Rectal smooth muscle tissue (tissue), 1 donor: ENCODE data around the gene ANKS1A.
A peak's percentile ranks its signal among the peaks of the same experiment; 100 is the strongest.

Experiments used
- H3K27ac ChIP-seq: one replicate; pipeline ENCODE4 v1.7.0; 2013; ENCODE audit warnings: low read depth, low read length, inconsistent platforms
- H3K27me3 ChIP-seq: one replicate; pipeline ENCODE4 v1.7.0; 2013; ENCODE audit warnings: low read length; ENCODE audit not compliant: control insufficient read depth, insufficient read depth
- H3K36me3 ChIP-seq: one replicate; pipeline ENCODE4 v1.7.0; 2013; ENCODE audit warnings: low read length; ENCODE audit not compliant: control insufficient read depth, insufficient read depth
- H3K4me1 ChIP-seq: one replicate; pipeline ENCODE4 v1.7.0; 2013; ENCODE audit warnings: low read length; ENCODE audit not compliant: control insufficient read depth, insufficient read depth
- H3K4me3 ChIP-seq: one replicate; pipeline ENCODE4 v1.7.0; 2013; ENCODE audit warnings: low read length
- H3K9ac ChIP-seq: one replicate; pipeline ENCODE4 v1.7.0; 2013; ENCODE audit warnings: low read length

ANKS1A gene

DNA sequence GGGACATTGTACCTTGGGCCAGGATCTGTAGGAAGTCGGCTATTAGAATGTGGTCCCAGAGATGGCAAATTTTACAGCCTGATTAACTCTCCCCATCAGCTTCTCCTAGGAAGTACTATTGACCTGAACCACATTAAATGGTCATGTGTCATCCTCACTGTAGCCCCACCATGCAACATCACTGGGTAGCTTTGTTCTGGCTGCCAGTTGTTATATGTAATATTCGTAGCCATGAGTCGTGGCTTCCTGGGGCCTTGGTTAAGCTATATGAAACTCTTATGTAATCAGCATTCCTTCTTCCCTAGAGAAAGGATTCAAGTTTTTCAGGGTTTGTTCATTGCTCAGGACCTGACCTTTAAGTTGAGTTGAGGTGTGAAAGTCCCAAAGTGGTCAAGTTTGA is 125.7 kb downstream of the ANKS1A start:
- Histone ChIP-seq H3K36me3 (no peaks in the 10 kb centered on the region), H3K4me1 (peaks cover 16% of the 10 kb centered on the region), H3K27ac (peak overlapping the region; percentile 97), H3K9ac (no peak overlapping the region), H3K27me3 (no peaks in the 10 kb centered on the region), H3K4me3 (no peak overlapping the region)

DNA sequence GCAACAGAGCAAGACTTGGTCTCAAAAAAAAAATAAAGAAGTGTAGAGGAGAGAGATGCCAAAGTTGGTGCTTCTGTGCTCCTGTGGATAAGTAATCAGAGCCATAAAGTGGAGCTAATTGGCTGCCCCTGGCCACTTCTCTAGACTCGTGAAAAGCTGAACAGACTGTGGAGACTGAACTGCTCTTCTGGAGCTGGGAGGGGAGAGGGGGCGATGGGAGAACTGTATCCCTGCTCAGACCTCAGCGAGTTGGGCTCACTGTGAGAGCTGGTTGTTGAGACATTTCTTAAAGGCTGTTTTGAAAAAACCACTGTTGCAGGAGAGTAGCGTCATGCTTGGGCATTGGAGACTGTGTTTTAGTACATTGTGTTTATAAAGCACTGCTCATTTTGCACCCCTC is 126.4 kb downstream of the ANKS1A start:
- peaks cover 19% of the 10 kb centered on the region for H3K4me1 ChIP-seq

DNA sequence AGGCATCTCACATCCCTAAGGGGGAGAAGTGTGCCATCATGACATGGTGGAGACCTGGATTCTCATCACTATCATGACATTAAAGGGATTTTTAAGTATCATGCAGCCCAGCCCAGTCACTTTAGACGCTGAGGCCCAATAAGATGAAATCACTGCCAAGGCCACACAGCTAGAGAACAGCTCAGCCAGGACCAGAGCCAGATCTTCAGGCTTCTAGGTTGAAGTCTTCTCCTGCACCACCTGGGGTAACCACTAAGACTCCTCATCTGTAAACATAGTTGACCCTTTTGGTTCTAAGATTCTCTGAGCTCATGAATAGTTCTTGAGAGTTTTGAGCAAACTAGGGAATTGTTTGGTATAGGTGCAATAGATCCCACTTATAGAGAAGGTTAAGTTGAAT is 126.9 kb downstream of the ANKS1A start:
- H3K4me1 ChIP-seq: peaks cover 21% of the 10 kb centered on the region

More for the DNA sequence above, 126.4 kb downstream of the ANKS1A start:
- no peaks in the 10 kb centered on the region for H3K27me3 ChIP-seq
- no peak overlapping the region for H3K4me3 ChIP-seq
- H3K9ac ChIP-seq: no peak overlapping the region
- no peaks in the 10 kb centered on the region for H3K36me3 ChIP-seq
- peak overlapping the region; percentile 97 for H3K27ac ChIP-seq

DNA sequence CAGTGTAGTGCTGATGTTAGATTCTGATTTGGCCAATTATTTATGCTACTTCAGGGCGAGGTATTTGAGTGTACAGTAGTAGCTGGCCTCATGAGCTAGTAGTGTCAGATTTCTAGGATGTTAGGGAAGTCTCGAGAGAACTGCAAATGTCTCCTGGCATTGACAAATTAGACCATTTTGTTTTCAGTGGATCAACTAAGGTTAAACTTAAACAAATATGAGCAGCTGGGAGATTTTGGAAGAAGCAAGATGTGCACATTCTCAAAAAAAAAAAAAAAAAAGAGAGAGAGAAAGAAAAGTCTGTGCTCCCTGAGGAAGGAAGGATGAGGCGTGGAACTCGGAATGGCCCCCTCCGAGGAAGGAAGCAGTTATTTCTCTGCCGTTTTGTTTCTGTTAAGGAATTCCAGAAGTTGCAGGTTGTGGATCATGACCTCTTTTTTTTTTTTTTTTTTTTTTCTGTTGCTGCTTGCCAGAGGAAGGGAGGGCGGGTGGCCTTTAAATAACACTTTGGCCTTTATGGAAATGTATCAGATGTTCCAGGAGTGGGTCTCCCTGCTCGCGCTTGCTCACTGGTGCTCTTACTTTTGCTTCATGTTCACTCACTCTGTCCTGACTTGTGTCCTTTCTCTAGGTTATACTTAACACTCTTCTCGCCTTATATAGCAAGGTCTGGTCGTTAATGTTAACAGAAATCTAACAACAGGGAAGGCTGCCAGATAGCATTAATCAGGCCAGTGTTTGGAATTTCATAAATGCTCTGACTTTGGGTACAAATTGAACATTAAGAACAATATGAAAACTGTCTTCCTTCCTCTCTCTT is 127.7 kb downstream of the ANKS1A start:
- Histone ChIP-seq H3K4me3 (peak overlapping the region; percentile 79), H3K27ac (peak overlapping the region; percentile 97), H3K4me1 (peaks cover 27% of the 10 kb centered on the region), H3K27me3 (no peaks in the 10 kb centered on the region), H3K9ac (no peak overlapping the region), H3K36me3 (no peaks in the 10 kb centered on the region)

More for the DNA sequence above, 126.9 kb downstream of the ANKS1A start:
- peak overlapping the region; percentile 97 for H3K27ac ChIP-seq
- no peaks in the 10 kb centered on the region for H3K36me3 ChIP-seq
- no peaks in the 10 kb centered on the region for H3K27me3 ChIP-seq
- no peak overlapping the region for H3K9ac ChIP-seq
- no peak overlapping the region for H3K4me3 ChIP-seq

DNA sequence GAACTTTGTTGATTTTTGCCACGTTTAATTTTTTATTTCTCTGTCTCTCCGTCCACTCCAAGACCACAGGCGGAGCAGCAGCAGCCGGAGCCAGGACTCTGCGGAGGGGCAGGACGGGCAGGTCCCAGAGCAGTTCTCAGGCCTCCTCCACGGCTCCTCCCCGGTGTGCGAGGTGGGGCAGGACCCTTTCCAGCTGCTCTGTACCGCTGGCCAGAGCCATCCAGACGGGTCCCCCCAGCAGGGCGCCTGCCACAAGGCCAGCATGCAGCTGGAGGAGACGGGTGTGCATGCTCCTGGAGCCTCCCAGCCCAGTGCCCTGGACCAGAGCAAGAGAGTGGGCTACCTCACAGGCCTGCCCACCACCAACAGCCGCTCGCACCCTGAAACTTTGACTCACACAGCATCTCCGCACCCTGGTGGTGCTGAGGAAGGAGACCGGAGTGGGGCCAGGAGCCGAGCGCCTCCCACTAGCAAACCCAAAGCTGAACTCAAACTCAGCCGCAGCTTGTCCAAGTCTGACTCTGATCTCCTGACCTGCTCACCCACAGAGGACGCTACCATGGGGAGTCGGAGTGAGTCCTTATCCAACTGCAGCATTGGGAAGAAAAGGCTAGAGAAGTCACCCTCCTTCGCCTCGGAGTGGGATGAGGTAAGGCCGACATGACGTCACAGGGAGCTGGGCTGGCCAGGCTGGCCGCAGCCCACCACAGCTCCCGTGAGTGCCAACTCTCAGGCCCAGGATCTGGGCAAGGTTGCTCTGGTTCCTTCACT is 128.5 kb downstream of the ANKS1A start:
- Histone ChIP-seq H3K9ac (peak overlapping the region; percentile 82), H3K27me3 (no peaks in the 10 kb centered on the region), H3K4me1 (peaks cover 34% of the 10 kb centered on the region), H3K4me3 (peak overlapping the region; percentile 79), H3K27ac (peak overlapping the region; percentile 97), H3K36me3 (no peaks in the 10 kb centered on the region)

DNA sequence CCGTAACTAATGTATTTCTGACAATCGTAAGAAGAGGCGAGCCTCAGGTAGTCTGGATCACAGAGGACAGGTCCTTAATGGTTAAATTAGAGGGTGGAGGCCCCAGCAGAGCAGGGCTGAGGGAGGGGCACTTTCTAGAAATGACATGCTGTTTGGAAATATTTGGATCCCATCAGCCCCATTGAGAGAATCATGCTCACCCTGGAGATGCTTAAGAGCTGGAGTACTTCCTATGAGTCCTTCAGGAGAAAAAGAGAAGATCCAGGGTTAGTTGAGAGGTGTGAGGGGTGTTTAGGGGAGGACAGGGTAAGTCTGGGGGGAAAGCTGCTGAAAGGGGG is 129.1 kb downstream of the ANKS1A start:
- H3K27ac ChIP-seq: peak overlapping the region; percentile 97
- peak overlapping the region; percentile 82 for H3K9ac ChIP-seq
- no peaks in the 10 kb centered on the region for H3K36me3 ChIP-seq
- peak overlapping the region; percentile 79 for H3K4me3 ChIP-seq
- peaks cover 37% of the 10 kb centered on the region for H3K4me1 ChIP-seq
- no peaks in the 10 kb centered on the region for H3K27me3 ChIP-seq

DNA sequence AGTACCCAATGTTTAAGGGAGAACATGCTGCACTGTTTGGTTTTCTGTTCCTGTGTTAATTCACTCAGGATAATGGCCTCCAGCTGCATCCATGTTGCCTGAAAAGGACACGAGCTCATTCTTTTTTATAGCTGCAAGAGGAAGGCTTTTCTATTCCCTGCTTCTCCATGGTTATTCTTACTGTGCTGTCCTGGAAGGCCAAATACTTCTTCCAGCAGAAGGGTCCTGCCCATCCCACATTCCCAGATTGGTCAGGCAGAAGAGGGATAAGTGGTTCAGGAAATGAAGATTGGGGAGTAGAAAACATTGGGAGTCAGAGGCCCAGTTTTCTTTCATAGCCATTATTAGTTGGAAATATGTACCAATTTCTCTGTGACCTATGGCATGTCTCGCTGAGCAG is 129.7 kb downstream of the ANKS1A start:
- H3K4me1 ChIP-seq: peaks cover 37% of the 10 kb centered on the region
- H3K27ac ChIP-seq: peak overlapping the region; percentile 97
- H3K4me3 ChIP-seq: peak overlapping the region; percentile 79
- no peaks in the 10 kb centered on the region for H3K27me3 ChIP-seq
- H3K36me3 ChIP-seq: no peaks in the 10 kb centered on the region
- no peak overlapping the region for H3K9ac ChIP-seq

DNA sequence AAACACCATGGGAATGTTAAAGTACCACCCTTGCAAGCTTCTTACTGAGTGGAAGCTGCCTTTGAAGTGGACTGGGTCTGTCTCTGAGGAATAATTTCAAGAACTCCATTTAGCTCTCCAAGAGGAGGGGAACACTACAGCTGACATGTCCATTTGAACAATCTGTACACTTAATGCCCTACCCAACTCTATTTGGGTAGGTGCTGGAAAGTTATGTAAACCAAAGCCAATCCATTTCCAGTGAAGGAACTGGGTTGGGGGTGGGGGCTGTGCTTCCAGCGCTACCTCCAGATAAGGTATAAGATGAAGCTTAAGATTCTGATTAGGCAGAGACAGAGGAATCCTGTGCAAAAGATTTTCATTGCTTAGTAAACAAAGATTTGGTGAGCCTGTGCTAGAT is 130.1 kb downstream of the ANKS1A start:
- Histone ChIP-seq H3K4me3 (peak overlapping the region; percentile 79), H3K27me3 (no peaks in the 10 kb centered on the region), H3K27ac (peak overlapping the region; percentile 97), H3K9ac (no peak overlapping the region), H3K36me3 (no peaks in the 10 kb centered on the region), H3K4me1 (peaks cover 40% of the 10 kb centered on the region)

DNA sequence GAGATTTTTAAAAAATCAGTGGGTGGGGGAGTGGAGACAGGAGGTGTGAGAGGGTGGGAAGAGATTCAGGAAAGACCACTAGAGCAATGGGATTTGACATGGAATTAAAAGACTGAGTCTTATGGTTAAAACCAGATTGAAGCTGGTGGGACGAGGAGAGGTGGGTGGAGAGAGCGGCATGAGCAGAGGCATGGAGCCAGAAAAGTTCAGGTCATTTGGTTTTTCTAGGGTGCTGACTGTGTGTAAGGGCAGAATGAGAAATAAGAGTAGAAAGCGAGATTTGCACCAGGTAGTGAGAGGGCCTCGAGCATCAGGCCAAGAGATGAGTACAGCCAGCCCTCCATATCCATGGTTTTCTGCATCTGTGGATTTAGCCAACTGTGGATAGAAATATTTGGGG is 130.8 kb downstream of the ANKS1A start:
- H3K4me3 ChIP-seq: peak overlapping the region; percentile 35

DNA sequence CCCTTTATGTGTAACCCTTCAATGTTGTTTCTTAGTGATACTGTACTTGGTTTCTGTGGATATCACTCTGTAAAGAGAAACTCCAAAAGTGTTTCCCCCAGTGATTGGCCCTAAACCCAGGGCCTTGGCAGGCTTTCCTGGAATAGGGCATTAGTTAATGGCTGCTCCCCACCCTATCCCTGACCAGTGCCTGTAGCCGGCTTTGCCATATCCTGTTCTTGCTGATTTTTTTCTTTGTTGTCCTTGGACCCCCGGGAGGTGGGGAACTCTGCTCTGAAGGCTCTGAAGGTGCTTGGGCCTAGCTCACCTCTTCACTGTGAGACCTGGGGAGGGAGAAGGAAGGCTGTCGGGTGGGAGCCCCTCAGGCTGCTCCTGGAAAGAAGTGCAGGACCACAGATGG is 131.9 kb downstream of the ANKS1A start:
- Histone ChIP-seq H3K27me3 (no peaks in the 10 kb centered on the region), H3K27ac (peak overlapping the region; percentile 97), H3K4me1 (peaks cover 46% of the 10 kb centered on the region), H3K4me3 (peak overlapping the region; percentile 48), H3K9ac (no peak overlapping the region), H3K36me3 (no peaks in the 10 kb centered on the region)

More for the DNA sequence above, 130.8 kb downstream of the ANKS1A start:
- no peaks in the 10 kb centered on the region for H3K36me3 ChIP-seq
- H3K9ac ChIP-seq: no peak overlapping the region
- peak overlapping the region; percentile 97 for H3K27ac ChIP-seq
- H3K4me1 ChIP-seq: peaks cover 45% of the 10 kb centered on the region
- H3K27me3 ChIP-seq: no peaks in the 10 kb centered on the region

DNA sequence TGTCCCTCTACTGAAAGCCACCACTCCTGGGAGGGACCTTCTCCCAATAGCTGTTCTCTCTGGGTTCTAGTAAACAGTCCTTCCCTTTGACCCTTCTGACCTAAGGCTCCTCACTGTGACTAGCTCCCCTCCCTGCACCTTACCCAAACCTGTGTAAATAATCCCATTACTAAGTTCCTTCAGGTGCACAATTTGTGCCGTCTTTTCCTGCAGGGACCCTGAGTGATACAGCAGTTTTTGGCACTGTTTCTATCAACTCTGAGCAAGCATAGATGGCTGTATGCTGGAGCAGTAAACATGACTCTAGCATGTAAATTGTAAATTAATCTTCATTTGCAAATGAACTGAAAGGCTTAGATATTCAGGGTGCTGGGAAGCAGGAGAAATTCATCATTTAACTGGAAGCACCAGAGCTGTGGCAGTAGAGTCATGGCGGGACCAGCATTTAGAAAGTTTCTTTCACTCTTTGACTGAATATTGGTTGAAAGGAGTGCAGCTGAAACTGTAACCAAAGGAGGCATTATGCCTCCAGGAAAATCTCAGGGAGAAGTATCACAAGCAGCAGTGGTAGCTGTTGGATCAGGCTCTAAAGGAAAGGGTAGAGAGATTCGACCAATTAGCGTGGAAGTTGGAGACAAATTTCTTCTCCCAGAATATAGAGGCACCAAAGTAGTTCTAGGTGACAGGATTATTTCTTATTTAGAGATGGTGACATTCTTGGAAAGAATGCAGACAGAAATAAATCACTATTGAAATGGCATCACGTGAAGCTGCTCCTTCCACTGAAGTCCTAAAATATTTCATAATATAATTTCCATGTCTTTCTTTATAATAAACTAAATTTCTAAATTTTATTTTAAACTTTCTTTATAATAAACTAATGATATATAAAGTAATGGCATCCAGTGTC is 134.3 kb downstream of the ANKS1A start:
- no peak overlapping the region for H3K9ac ChIP-seq
- H3K27me3 ChIP-seq: no peaks in the 10 kb centered on the region
- no peak overlapping the region for H3K4me3 ChIP-seq
- H3K36me3 ChIP-seq: no peaks in the 10 kb centered on the region
- peaks cover 60% of the 10 kb centered on the region for H3K4me1 ChIP-seq
- peak overlapping the region; percentile 76 for H3K27ac ChIP-seq

DNA sequence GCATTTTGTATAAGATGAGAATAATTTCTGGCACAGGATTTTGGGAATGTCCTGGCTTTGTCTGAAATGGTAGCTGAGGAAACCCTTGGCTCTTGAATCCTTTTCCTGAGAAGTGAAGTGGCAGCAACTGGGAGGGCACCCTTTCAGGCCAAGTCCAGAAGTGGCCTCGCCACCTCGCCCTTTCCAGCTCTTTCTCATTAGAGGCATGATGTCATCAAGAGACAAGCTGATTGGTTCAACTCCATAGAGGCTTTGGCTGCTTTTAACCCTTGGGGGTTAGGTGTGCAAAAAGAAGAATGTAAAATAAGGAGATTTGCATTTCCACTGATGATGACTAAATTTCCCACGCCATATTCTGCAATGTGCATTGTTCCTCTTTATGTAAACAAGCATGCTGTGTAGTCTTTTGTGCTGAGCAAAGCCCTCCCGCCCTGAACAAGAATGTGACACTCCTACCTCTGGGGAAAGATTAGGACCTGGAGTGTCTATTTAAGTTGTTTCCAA is 135.5 kb downstream of the ANKS1A start:
- Histone ChIP-seq H3K4me3 (no peak overlapping the region), H3K4me1 (peaks cover 61% of the 10 kb centered on the region), H3K9ac (no peak overlapping the region), H3K27ac (peak overlapping the region; percentile 47), H3K27me3 (no peaks in the 10 kb centered on the region), H3K36me3 (no peaks in the 10 kb centered on the region)
